H1 (cell line): Measurements from ENCODE around the gene PRMT3. TPM values are rescaled to one million over a fixed set of nuclear protein-coding genes. Genes with fewer than 3 reads are reported as not detected.

Experiments used
- CTCF ChIA-PET: fragments of 300-600 bp; sonication (Branson Sonifier 250); formaldehyde crosslinking; loops from one replicate; lab custom pipeline; 2021; ENCODE audit not compliant: partially characterized antibody; lab: Charles Lee
- POLR2A ChIA-PET: fragments of 300-600 bp; sonication (Branson Sonifier 250); formaldehyde crosslinking; loops from one replicate; lab custom pipeline; 2021; ENCODE audit warnings: inconsistent platforms; ENCODE audit not compliant: partially characterized antibody; lab: Charles Lee
- DNase-seq, 2 experiments: peaks; one replicate each; pipeline versions ENCODE4 v3.0.0 to v3.0.0-alpha.2; 2010 to 2022; ENCODE audit warnings: low spot score in 2 of 2, low read depth in 1 of 2, mixed read lengths in 1 of 2
- FAIRE-seq: peaks from 2 replicates; lab custom pipeline; 2011; peaks lifted over from hg19 to GRCh38; lab: Jason Lieb, UNC
- H2AFZ ChIP-seq: 2 replicates; pipeline ENCODE4 v1.8.1; 2012; ENCODE audit warnings: low read length, inconsistent platforms
- H2AK5ac ChIP-seq: 2 replicates; pipeline ENCODE4 v1.6.1; 2013; ENCODE audit warnings: low read depth, low read length
- H2BK120ac ChIP-seq: replicated peaks from 2 replicates; pipeline ENCODE3; 2013; ENCODE audit warnings: low read depth, low read length, inconsistent platforms
- H2BK12ac ChIP-seq: 2 replicates; pipeline ENCODE4 v1.6.1; 2013; ENCODE audit warnings: low read depth, low read length
- H2BK15ac ChIP-seq: 2 replicates; pipeline ENCODE4 v1.6.1; 2013; ENCODE audit warnings: low read length
- H2BK20ac ChIP-seq: 2 replicates; pipeline ENCODE4 v1.6.1; 2013; ENCODE audit warnings: low read length
- H2BK5ac ChIP-seq: 2 replicates; pipeline ENCODE4 v1.6.1; 2013; ENCODE audit warnings: low read depth, low read length
- H3K14ac ChIP-seq: 2 replicates; pipeline ENCODE4 v1.6.1; 2013; ENCODE audit warnings: inconsistent platforms; ENCODE audit not compliant: insufficient read length
- H3K18ac ChIP-seq: 2 replicates; pipeline ENCODE4 v1.6.1; 2013; ENCODE audit warnings: low read length; ENCODE audit errors: extremely low read depth
- H3K23ac ChIP-seq: 2 replicates; pipeline ENCODE4 v1.6.1; 2013; ENCODE audit warnings: inconsistent platforms; ENCODE audit not compliant: insufficient read length
- H3K23me2 ChIP-seq: 2 replicates; pipeline ENCODE4 v1.6.1; 2013; ENCODE audit warnings: low read depth, low read length
- H3K27ac ChIP-seq: 2 replicates; pipeline ENCODE4 v1.6.1; 2011; ENCODE audit warnings: low read depth, low read length, inconsistent platforms
- H3K27me3 ChIP-seq, 4 experiments: replicated peaks in 1 of 4; 1 replicate in 1 of 4; 2 replicates in 3 of 4; pipeline versions ENCODE4 v1.6.1 to v1.8.1; 2011 to 2013; ENCODE audit warnings: low read length in 3 of 4, mild to moderate bottlenecking in 3 of 4, inconsistent platforms in 2 of 4, mixed read lengths in 2 of 4, moderate library complexity in 1 of 4; ENCODE audit not compliant: control insufficient read depth in 3 of 4, insufficient read depth in 3 of 4; ENCODE audit errors: extremely low read depth in 1 of 4
- H3K36me3 ChIP-seq, 4 experiments: 2 replicates each; pipeline versions ENCODE4 v1.6.1 to v1.8.1; 2011 to 2013; ENCODE audit warnings: mild to moderate bottlenecking in 4 of 4, low read length in 3 of 4, moderate library complexity in 2 of 4, control low read depth in 1 of 4, inconsistent platforms in 1 of 4; ENCODE audit not compliant: insufficient read depth in 4 of 4, control insufficient read depth in 2 of 4
- H3K4ac ChIP-seq: replicated peaks from 2 replicates; pipeline ENCODE3; 2013; ENCODE audit warnings: low read length, low read depth, mixed read lengths, inconsistent platforms; ENCODE audit not compliant: insufficient read length
- H3K4me1 ChIP-seq, 4 experiments: replicated peaks in 1 of 4; 1 replicate in 1 of 4; 2 replicates in 3 of 4; pipeline versions ENCODE4 v1.6.1 to v1.8.1; 2011 to 2013; ENCODE audit warnings: low read length in 3 of 4, inconsistent platforms in 2 of 4, mixed read lengths in 1 of 4; ENCODE audit not compliant: insufficient read depth in 4 of 4, control insufficient read depth in 3 of 4
- H3K4me2 ChIP-seq, 2 experiments: 2 replicates each; pipeline versions ENCODE4 v1.6.1 to v1.8.1; 2011 to 2013; ENCODE audit warnings: low read depth in 2 of 2, low read length in 2 of 2, control low read depth in 1 of 2, inconsistent platforms in 1 of 2, mild to moderate bottlenecking in 1 of 2; ENCODE audit not compliant: insufficient read depth in 1 of 2
- H3K4me3 ChIP-seq, 4 experiments: fragments of 200-600, 300-600 bp in 1 of 4; sonication (generic), shearing (Covaris generic), sonication (Bioruptor Twin) in 1 of 4; 2 replicates each; pipeline versions ENCODE4 v1.5.1 to v1.8.1; 2011 to 2016; ENCODE audit warnings: low read length in 4 of 4, low read depth in 3 of 4, control low read depth in 2 of 4, inconsistent platforms in 2 of 4, mild to moderate bottlenecking in 2 of 4, mixed read lengths in 1 of 4, moderate library complexity in 1 of 4; ENCODE audit not compliant: insufficient read depth in 2 of 4; ENCODE audit errors: extremely low read depth in 1 of 4
- H3K56ac ChIP-seq: replicated peaks from 2 replicates; pipeline ENCODE3; 2013; ENCODE audit warnings: low read depth, mild to moderate bottlenecking, mixed read lengths, low read length, inconsistent platforms; ENCODE audit not compliant: insufficient read length
- H3K79me1 ChIP-seq: 2 replicates; pipeline ENCODE4 v1.6.1; 2013; ENCODE audit warnings: low read depth, low read length, control low read depth
- H3K79me2 ChIP-seq, 2 experiments: 2 replicates each; pipeline versions ENCODE4 v1.6.1 to v1.8.1; 2012 to 2013; ENCODE audit warnings: low read length in 2 of 2, mild to moderate bottlenecking in 2 of 2, inconsistent platforms in 1 of 2; ENCODE audit not compliant: insufficient read depth in 2 of 2, control insufficient read depth in 1 of 2
- H3K9ac ChIP-seq, 4 experiments: replicated peaks in 1 of 4; 1 replicate in 1 of 4; 2 replicates in 3 of 4; pipeline versions ENCODE4 v1.6.1 to v1.8.1; 2011 to 2013; ENCODE audit warnings: low read depth in 3 of 4, low read length in 3 of 4, control low read depth in 2 of 4, mild to moderate bottlenecking in 2 of 4, moderate library complexity in 2 of 4, inconsistent platforms in 1 of 4; ENCODE audit errors: extremely low read depth in 1 of 4
- H3K9me3 ChIP-seq, 2 experiments: 2 replicates each; pipeline versions ENCODE4 v1.6.1 to v1.8.1; 2012 to 2013; ENCODE audit warnings: mild to moderate bottlenecking in 2 of 2, moderate library complexity in 2 of 2, control low read depth in 1 of 2, inconsistent platforms in 1 of 2, low read depth in 1 of 2, low read length in 1 of 2, mixed read lengths in 1 of 2; ENCODE audit not compliant: insufficient read depth in 2 of 2
- H4K20me1 ChIP-seq, 2 experiments: replicated peaks in 1 of 2; 2 replicates each; pipeline versions ENCODE3 to v1.8.1; 2011 to 2013; ENCODE audit warnings: inconsistent platforms in 2 of 2, low read length in 2 of 2, mild to moderate bottlenecking in 1 of 2; ENCODE audit not compliant: insufficient read depth in 2 of 2, control insufficient read depth in 1 of 2
- H4K5ac ChIP-seq: 2 replicates; pipeline ENCODE4 v1.6.1; 2013; ENCODE audit warnings: low read length, low read depth, mixed read lengths, inconsistent platforms; ENCODE audit not compliant: insufficient read length
- H4K8ac ChIP-seq: 2 replicates; pipeline ENCODE4 v1.8.0; 2013; ENCODE audit warnings: mild to moderate bottlenecking, moderate library complexity, low read length, inconsistent platforms; ENCODE audit not compliant: insufficient read depth; ENCODE audit errors: extremely low read depth
- H4K91ac ChIP-seq: replicated peaks from 2 replicates; pipeline ENCODE3; 2013; ENCODE audit warnings: low read length, mixed read lengths, inconsistent platforms; ENCODE audit not compliant: insufficient read length
- CBX8 ChIP-seq: fragments of 300-800, 300-1000 bp; sonication (generic); IDR thresholded peaks from 2 replicates; pipeline ENCODE4 v1.7.1; 2016; ENCODE audit warnings: low read depth, low read length, borderline replicate concordance
- RXRA ChIP-seq: IDR thresholded peaks from 2 replicates; pipeline ENCODE4 v1.6.1; 2011; ENCODE audit warnings: low read depth, mild to moderate bottlenecking, low read length, moderate library complexity; ENCODE audit not compliant: insufficient read depth
- SP2 ChIP-seq: IDR thresholded peaks from 2 replicates; pipeline ENCODE4 v1.6.1; 2012; ENCODE audit warnings: mild to moderate bottlenecking, low read length, inconsistent platforms
- WGBS, 2 experiments: shearing (Covaris generic) in 1 of 2; methylation state at CpG; one replicate each; pipeline versions ENCODE4 v1.1.6 to v1.1.7; 2013 to 2015; ENCODE audit warnings: low lambda C conversion rate in 2 of 2, mixed read lengths in 2 of 2, inconsistent platforms in 1 of 2, low coverage in 1 of 2, missing lambda C conversion rate in 1 of 2; ENCODE audit not compliant: insufficient replicate concordance in 2 of 2, insufficient coverage in 1 of 2, insufficient read length in 1 of 2; ENCODE audit errors: extremely low coverage in 1 of 2, missing lambda C conversion rate in 1 of 2; 5-methylcytosine and 5-hydroxymethylcytosine counted together
- polyA plus RNA-seq, 7 experiments: library from polyadenylated mRNA; depleted of rRNA in 3 of 7; stranded (reverse) in 5 of 7; unstranded in 2 of 7; fragments of >200 nt in 5 of 7; fragments of 200-250 nt in 2 of 7; gene quantifications; 1 replicate in 5 of 7; 2 replicates in 1 of 7; 4 replicates in 1 of 7; pipeline versions ENCODE4 v1.2.1 to v1.2.3, GENCODE V29; 2011 to 2013; ENCODE audit warnings: missing spikeins in 2 of 7, mixed read lengths in 2 of 7
- total RNA-seq: library from RNA; stranded (reverse); fragmentation: NEBNext Ultra II Directional; extraction: Animal tissue kit (Norgen Biotek cat#: 25700); gene quantifications from 2 replicates; pipeline ENCODE4 v1.2.1, GENCODE V29; 2021

The PRMT3 gene
- total and polyA plus RNA-seq, 2 of the 8 experiments (the other 6 are each of a cell fraction or from before 2014, with no cell fraction given) = 11.2 to 26.5 TPM

DNA sequence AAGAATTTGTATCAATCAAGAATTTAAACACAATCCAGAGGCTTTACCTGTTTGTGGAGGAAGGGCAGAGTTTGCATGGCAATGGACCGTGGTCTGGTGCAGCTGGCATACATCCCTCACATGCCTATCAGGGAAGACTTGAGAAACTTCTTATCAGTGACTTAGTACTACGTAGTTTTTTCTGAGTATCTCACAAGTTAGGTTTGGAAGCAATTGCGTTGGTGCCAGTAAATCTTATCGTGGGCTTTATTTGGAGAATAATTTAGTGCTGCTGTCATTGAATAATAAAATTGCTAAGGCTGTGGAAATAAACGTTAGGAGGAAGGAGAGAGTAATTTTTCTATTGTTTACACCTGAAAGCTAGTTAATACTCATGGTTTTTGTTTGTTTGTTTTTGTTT lies 72.3 kb downstream of the PRMT3 start:
- no peak overlapping the region for H3K56ac ChIP-seq
- H2AK5ac ChIP-seq = no peak overlapping the region
- no peaks in the 10 kb centered on the region for H3K23me2 ChIP-seq
- H3K18ac ChIP-seq = no peak overlapping the region
- DNase-seq = no peak
- no peaks in the 10 kb centered on the region for H3K9me3 ChIP-seq
- POLR2A ChIA-PET = interaction anchor here (0.7 kb wide), 1 partner anchor 151 kb away, joined by 3 read pairs; no protein-coding TSS in a partner anchor
- H4K5ac ChIP-seq = no peak overlapping the region
- no peaks in the 10 kb centered on the region for H3K27me3 ChIP-seq
- WGBS, 2 experiments = 92% methylated on average over 5 of the region's 5 CpGs; no CpG with 5 or more reads in 1 of the 2 experiments
- H3K79me1 ChIP-seq = no peaks in the 10 kb centered on the region
- no peak overlapping the region for H3K27ac ChIP-seq
- no peaks in the 10 kb centered on the region for H3K4me1 ChIP-seq
- H3K79me2 ChIP-seq = no peaks in the 10 kb centered on the region
- FAIRE-seq = no peak
- no peak overlapping the region for H3K4me2 ChIP-seq
- no peak overlapping the region for H4K8ac ChIP-seq
- H3K4me3 ChIP-seq = no peak overlapping the region
- no peak overlapping the region for H2AFZ ChIP-seq
- H3K4ac ChIP-seq = no peak overlapping the region
- no peaks in the 10 kb centered on the region for H3K36me3 ChIP-seq
- H3K23ac ChIP-seq = no peak overlapping the region
- H2BK5ac ChIP-seq = no peak overlapping the region
- no peak overlapping the region for H2BK12ac ChIP-seq
- H2BK120ac ChIP-seq = no peak overlapping the region
- H3K14ac ChIP-seq = no peak overlapping the region
- no peaks in the 10 kb centered on the region for H4K20me1 ChIP-seq
- no peak overlapping the region for H2BK15ac ChIP-seq
- H3K9ac ChIP-seq = no peak overlapping the region
- no peak overlapping the region for H4K91ac ChIP-seq
- no peak for TF ChIP-seq SP2
- TF ChIP-seq CBX8 = no peak
- TF ChIP-seq RXRA = no peak
- TF ChIP-seq, all 59 proteins: peak for 0
- H2BK20ac ChIP-seq = no peak overlapping the region
- CTCF ChIA-PET = no interaction called here
